ENCODE data around the gene PLEK.
"Not testable (repeated sequence)": the region's sequence is repeated elsewhere in the genome, so short reads cannot be mapped to it uniquely, and the experiment has no call there.

The PLEK gene

DNA sequence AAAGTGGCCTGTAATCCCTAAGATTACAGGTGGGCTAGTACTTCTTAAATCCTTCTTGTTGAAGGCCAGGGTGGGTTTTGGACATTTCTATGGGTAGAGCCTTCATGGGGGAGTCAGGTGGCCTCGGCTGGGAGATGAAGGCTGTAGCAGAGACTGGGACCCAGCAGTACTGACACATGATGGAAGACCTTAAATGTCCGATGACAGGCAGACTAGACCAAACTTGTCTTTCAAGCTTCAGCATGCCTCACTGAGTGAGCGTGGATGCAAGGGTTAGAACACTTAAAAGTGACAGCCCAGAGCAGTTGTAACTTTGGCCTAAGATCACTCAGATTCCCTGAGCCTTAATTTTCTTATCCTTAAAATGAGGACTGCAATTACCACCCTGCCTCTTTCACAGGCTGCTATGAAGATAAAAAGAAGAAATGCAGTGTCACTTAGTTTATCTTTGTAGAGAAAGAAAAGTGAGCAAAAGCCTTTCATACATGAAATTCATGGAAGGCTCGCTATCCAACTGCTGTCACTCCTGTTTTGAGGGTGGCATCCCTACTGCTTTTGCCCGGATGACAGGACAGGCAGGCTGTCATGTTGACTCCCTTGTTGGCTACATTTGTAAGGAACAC lies 19.5 kb downstream of the PLEK start:
- no peak for DNase-seq (ENCODE audit: low read depth in 2 of 2)

DNA sequence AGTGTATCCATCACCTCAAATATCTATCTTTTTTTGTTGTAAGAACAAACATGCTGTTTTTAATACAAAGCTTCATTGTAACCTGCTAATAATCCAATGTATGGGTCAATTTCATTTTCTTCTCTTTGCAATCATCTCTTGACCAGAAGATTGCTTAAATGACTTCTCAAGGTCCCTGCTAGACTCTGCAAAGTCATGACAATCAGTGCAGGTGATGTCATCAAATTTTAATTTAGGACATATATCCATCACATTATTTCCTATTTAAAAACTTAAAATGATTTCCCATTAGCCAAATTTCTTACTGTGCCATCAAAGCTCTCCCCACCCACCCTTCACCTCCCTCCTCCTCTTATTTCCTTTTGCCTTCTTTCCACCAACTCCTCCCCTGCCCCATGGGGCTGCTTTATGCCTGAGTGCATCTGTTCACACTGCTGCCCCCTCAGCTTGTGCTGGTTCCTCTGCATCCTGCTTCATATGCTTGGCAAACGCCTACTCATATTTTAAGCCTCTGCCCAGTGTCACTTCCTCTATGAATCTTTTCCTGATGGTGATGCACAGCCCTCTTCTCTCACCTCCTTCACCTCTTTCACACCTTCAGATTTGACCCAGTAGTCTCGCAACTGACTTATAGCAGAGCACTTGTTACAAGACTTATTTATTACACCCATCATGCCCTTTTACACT lies 20.3 kb downstream of the PLEK start:
- DNase-seq (ENCODE audit: low read depth in 2 of 2) = no peak

DNA sequence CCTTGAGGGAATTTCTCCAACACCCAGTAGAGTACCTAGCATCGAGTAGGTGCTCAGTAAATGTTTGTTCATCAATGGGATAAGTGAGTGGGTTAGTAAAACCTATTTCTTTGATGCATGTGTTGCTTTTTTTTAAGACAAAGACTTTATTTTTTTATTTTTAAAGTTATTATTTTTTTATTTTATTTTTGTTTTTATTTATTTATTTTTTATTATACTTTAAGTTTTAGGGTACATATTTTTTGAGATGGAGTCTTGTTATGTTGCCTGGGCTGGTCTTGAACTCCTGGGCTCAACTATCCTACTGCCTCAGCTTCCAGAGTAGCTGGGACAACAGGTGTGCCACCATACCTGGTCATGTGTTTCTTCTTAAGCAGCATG lies 20.8 kb downstream of the PLEK start:
- DNase-seq (ENCODE audit: low read depth in 2 of 2) = no peak

DNA sequence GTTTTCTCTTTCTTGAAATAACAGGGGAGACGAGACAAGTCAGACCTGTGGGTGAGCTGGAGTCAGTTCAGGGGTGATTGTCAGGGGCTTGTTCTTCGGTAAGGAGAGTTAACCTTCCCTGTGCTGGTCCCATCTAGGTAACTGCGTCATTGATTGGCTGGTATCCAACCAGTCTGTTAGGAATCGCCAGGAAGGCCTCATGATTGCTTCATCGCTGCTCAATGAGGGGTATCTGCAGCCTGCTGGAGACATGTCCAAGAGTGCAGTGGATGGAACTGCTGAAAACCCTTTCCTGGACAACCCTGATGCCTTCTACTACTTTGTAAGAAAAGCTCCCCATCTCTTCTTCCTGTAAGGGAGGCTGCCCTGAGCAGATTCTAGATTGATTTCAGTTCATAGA lies 21.3 kb downstream of the PLEK start:
- no peak for DNase-seq (ENCODE audit: low read depth in 2 of 2)

DNA sequence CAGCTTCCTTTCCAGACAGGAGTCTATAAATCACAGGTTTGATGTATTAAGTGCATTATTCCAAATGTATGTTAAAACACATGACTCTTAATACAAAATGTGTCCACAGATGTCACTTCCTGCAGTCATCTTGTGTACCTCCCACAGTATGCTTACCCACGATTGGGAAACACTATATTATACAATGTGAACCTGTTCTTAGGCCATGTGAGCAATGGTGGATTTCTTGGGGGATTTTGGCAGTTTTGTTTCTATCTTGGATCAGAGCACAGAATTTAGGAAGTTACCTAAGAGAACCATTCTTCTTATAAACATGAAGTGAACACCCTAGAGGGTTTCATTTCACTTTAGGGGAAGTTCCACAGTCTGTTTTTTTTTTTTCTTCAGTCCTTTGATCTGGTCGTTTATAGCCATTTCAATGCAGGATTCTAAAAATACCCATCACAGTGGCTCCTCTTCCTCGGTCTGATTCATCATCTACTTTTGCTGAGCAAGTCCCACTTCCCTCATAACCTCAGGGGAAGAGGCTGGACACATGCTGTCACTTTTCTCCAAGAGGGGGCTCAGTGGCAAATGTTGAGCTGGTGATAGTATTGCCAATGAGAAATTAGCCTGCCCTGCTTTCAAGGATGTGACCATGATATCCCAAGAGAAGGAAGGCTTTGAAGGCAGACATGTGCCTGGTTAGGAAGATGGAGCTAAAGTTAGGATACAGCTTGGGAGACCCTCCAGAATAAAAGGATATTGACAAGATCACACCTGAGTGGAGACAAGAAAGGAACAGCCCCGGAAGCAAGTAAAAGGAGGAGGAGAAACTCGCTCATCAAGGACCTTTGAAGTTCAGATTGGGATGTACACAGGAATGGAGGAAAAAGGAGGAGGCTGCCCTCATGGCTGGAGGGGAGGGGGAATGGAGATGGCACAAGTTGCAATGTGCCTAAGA lies 22.6 kb downstream of the PLEK start:
- no peak for DNase-seq (ENCODE audit: low read depth in 2 of 2)

DNA sequence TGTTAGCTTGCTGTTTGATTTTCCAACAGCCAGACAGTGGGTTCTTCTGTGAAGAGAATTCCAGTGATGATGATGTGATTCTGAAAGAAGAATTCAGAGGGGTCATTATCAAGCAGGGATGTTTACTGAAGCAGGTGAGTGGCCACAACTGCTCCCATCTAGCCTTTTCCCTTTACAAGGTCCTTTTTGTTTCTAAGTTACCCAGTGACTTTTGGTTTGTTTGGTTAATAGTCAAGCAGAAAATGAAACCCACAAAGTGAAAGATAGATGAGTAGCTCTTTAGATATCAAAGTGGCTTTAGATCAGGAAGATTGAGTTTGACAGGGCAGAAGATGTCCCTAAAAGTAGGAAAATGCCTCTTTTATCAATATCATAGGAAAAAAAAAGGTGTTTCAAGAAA lies 23.3 kb downstream of the PLEK start:
- no peak for DNase-seq (ENCODE audit: low read depth in 2 of 2)

DNA sequence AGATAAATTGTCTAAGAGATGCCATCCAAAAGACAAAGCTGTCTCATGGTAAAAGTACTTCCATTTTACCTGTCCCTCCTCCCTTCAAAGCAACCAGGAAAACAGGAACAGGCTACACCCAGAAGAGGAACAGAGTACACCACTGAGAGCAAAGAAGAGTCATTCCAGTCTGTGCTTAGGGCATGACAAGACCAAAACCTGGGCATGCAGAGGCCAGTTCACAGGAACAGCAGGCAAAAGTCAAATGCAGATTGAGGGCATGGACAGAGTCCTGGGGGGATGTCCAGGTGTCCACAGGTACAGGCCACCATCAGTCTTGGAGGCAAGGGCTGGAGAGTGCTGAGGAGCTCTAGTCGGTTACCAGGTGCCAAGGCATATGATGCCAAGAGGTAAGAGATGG lies 23.7 kb downstream of the PLEK start:
- no peak for DNase-seq (ENCODE audit: low read depth in 2 of 2)

DNA sequence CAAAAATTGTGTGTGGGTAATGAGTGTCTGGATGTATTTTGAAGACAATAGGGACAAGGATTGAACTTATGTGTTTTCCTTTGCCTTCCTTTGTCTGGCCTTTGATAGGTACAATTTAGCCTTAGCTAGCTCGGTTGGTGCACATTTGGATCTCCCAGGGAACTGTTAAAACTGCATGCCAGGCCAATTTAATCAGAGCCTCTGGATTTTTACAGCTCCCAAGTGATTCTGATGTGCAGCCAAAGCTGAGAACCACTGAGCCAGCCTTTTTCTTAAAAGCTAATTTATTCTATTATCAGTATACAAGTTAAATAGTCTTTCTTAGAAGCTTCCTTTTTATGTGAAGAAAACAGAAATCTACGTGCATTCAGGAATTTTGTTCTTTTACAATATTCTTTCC lies 25.0 kb downstream of the PLEK start:
- DNase-seq (ENCODE audit: low read depth in 2 of 2) = no peak

DNA sequence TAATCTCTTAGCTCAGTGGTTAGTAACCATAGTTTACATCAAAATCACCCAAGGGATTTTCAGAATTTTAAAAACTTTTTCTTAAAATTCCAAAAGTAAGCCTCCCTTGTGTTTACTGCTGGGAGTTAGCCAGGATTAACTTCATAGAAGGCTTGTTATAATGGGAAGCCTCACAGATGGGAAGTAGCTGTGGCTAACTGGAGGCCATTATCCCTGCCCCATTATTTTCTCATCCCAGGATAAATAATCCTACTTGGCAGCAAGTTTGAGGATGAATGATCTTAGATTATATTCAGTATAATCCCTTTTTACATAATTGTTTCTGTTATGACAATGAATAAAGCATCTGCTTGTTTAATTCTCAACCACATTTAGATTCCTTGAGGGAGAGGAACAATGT lies 25.5 kb downstream of the PLEK start:
- no peak for DNase-seq (ENCODE audit: low read depth in 2 of 2)

DNA sequence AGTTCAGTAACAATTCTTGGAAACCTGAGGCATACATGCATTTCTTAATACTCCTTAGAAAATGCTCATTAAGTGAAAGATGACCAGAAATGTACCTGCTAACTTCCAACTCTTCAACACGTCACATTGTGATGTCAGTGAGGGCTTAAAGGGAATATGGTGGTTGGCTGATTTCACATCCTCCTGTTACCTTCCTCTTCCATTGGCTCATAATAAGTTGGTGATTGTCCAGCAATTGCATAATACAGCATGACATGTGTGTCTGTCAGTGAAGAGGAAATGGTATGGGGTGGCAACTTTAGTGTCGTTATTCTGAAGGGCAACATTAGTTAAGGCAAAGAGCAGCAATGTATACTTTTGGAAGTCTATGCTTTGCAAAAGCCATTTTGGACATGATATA lies 26.0 kb downstream of the PLEK start:
- no peak for DNase-seq (ENCODE audit: low read depth in 2 of 2)

DNA sequence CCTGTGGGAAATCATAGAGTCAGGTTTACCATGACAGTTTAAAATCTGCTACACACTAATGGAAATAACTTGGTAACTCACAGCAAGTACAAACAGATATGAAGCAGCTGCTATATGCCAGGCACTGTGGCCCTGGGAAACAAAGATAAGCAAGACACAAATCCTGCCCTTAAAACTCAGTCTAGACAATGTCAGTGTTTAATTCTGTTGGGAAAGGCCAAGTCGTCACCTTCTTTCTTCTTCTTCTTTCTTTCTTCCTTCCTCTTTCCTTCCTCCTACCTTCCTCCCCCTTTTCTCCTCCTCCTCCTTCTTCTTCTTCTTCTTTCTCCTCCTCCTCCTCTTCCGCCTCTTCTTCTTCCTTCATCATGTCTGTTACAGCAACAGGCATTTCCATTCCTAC lies 26.8 kb downstream of the PLEK start:
- DNase-seq (ENCODE audit: low read depth in 2 of 2) = no peak

DNA sequence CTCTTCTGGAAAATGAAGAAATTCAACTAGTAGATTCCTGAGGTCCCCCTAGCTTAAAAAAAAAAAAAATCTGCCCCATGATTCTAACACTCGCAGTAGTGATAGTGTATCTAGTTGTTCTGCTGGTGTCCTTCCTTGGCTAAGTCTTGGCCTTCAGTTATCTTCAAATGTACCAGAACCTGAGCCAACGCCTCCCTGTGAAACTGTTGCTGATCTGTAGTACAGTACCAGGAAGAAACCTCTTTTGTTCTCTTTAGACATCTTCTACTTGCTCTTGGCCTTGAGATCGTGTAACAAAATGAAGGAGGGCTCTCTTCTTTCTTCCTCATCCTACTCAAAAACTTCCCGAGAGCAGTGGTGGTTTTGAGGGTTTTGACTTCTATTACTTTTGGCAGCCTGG lies 31.0 kb downstream of the PLEK start:
- no peak for DNase-seq (ENCODE audit: low read depth in 2 of 2)

DNA sequence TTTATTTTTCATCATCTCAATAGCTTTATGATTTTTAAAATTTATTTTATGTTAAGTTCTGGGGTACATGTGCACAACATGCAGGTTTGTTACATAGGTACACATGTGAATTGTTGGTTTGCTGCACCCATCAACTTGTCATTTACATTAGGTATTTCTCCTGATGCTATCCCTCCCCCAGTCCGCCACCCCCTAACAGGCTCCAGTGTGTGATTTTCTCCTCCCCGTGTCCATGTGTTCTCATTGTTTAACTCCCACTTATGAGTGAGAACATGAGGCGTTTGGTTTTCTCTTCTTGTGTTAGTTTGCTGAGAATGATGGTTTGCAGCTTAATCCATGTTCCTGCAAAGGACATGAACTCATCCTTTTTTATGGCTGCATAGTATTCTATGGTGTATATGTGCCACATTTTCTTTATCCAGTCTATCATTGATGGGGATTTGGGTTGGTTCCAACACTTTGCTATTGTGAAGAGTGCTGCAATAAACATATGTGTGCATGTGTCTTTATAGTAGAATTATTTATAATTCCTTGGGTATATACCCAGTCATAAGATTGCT lies 32.7 kb downstream of the PLEK start:
- not testable (repeated sequence) for DNase-seq (ENCODE audit: low read depth in 2 of 2)

DNA sequence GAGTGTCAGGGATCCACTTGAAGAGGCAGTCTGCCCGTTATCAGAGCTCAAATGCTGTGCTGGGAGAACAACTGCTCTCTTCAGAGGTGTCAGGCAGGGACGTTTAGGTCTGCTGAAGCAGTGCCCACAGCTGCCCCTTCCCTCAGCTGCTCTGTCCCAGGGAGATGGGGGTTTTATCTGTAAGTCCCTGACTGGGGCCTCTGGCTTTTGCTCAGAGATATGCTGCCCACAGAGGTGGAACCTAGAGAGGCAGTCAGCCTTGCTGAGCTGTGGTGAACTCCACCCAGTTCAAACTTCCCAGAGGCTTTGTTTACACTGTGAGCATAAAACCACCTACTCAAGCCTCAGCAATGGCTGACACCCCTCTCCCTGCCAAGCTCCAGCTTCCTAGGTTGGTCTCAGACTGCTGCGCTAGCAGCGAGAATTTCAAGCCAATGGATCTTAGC lies 38.1 kb downstream of the PLEK start:
- DNase-seq (ENCODE audit: low read depth in 2 of 2) = no peak

DNA sequence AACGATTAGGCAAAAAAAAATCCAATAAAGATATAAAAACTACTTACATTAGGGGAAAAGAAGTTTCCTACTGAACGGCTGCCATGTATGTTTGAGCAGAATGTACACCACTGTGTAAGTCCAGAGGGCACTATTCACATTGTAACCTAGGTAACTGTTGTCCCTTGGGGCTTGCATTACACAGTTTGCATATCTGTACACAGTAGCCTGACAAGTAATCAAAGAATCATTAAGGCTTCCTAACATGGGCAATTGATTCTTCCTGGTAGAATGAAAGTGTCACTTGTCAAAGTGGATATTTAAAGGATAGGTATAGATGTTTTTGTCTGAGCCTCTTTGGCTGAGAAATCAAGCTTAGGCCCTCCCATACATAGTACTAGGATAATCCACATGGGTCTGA lies 39.1 kb downstream of the PLEK start:
- DNase-seq (ENCODE audit: low read depth in 2 of 2) = no peak

DNA sequence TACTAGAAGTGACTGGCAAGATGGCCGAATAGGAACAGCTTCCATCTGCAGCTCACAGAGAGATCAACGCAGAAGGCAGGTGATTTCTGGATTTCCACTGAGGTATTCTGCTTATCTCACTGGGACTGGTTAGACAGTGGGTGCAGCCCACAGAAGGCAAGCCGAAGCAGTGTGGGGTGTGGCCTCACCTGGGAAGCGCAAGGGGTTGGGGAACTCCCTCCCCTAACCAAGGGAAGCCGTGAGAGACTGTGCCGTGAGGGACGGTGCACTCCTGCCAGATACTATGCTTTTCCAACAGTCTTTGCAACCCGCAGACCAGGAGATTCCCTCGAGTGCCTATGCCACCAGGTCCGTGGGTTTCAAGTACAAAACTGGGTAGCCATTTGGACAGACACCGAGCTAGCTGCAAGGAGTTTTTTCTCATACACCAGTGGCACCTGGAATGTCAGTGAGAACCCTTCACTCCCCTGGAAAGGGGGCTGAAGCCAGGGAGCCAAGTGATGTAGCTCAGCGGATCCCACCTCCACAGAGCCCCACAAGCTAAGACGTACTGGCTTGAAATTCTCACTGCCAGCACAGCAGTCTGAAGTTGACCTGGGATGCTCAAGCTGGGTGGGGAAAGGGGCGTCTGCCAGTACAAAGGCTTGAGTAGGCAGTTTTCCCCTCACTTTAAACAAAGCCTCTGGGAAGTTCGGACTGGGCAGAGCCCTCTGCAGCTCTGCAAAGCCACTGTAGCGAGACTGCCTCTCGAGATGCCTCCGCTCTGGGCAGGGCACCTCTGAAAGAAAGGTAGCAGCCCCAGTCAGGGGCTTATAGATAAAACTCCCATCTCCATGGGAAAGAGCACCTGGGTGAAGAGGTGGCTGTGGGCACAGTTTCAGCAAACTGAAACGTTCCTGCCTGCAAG lies 40.1 kb downstream of the PLEK start:
- DNase-seq (ENCODE audit: low read depth in 2 of 2) = no peak

DNA sequence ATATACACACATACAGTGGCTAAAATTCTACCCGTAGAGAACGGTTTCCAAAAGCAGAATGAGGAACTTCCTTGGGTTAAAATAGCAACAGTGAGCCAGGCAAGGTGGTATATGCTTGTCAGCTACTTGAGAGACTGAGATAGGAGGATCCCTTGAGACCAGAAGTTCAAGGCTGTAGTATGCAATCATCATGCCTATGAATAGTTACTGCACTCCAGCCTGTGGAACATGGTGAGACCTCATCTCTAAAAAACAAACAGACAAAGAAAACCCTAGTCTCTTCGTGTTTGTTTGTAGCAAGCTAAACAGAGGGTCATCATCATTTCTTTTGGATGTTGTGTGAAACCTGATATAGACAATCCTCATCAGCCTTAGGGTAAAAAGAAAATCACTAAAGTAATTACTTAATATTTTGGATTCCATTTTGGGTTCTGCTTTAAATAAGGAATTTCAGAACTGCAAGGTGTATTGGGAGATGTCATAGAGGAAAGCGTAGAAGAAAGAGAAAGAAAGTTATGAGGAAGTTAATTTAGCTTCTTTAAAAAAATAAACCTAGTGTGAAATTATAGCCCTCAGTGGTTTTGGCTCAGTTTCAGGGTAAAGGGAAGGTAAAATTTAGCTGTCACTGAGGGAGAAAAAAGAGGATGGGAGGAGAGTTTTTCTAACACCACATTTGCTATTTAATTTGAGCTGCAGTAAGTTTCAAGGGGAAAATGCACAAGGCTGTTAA lies 46.5 kb downstream of the PLEK start:
- DNase-seq (ENCODE audit: low read depth in 2 of 2) = no peak

DNA sequence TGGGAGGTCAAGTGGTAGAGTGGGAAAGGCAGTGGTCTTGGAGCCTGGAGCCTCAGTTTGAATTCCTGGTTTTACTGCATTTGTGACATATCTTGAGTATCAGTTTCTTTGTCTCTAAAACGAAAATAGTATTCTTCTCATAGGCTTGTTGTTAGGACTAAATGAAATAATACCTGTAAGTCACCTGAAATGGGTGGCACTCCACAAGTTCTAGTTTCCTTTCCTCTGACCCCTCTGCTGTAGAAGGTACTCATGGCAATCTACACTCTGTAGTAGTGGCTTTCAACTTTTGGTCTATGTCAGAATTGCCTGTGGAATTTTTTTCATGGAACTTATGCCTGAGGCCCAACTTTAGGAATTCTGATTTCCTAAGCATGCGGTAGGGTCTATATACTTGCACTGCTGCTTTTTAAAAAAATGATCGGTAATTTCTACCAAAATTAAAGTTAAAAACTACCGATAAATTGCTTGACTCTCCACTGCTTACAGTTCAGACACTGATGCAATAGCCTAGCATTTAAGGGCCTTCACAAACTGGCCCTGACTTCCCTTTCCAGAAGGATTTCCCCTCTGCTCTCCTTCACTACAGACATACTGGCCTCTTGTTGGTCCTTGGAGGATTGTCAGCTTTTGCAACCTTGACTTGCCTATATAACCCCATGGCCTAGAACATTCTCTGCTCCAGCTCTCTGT lies 47.2 kb downstream of the PLEK start:
- no peak for DNase-seq (ENCODE audit: low read depth in 2 of 2)

DNA sequence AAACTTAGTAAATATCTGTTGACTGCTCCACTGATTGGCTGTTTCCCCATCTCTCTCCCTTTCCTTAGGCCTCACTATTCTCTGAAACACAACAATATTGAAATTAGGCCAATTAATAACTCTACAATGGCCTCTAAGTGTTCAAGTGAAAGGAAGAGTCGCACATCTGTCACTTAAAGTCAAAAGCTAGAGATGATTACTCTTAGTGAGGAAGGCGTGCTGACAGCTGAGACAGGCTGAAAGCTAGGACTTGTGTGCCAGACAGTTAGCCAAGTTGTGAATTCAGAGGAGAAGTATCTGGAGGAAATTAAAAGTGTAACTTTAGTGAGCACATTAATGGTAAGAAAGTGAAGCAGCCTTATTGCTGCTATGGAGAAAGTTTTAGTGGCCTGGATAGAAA lies 48.4 kb downstream of the PLEK start:
- DNase-seq (ENCODE audit: low read depth in 2 of 2) = no peak

DNA sequence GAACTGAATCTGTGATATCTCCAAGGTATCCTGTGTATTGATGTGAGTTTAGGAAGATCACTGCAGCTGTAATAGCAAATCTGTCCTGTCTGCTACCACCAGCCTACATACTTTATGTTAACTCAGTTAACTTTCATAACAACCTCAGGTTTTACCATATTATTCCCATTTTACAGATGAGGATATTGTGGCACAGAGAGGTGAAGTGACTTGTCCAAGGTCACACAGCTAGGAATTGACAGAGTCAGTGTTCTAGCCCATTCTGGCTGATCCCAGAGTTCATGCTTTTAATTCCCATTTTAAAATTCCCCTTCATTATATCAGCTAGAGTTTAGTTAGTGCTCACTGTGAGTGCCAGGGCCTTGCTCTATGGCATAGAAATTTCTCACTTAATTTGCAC lies 49.4 kb downstream of the PLEK start:
- DNase-seq (ENCODE audit: low read depth in 2 of 2) = no peak
